HepG2 (cell line): ENCODE measurements around the gene BLOC1S4. TPM values are rescaled to one million over a fixed set of nuclear protein-coding genes. Genes with fewer than 3 reads are reported as not detected.
A peak's percentile ranks its signal among the peaks of the same experiment; 100 is the strongest.

Source experiments
- BCL6 ChIP-seq: IDR thresholded peaks from 2 replicates; pipeline ENCODE4 v1.6.1; 2016; ENCODE audit warnings: missing genetic modification reagents, missing compliant biosample characterization
- E2F2 ChIP-seq: sonication (generic); formaldehyde crosslinking; IDR thresholded peaks from 2 replicates; pipeline ENCODE4 v1.4.0; 2020; ENCODE audit warnings: missing genetic modification reagents, borderline replicate concordance
- HNF4G ChIP-seq, 2 experiments: sonication (generic) in 1 of 2; formaldehyde crosslinking in 1 of 2; IDR thresholded peaks; 2 replicates each; pipeline versions ENCODE4 v1.4.0 to v1.6.1; 2011 to 2020; ENCODE audit warnings: borderline replicate concordance in 2 of 2, low read depth in 2 of 2, mild to moderate bottlenecking in 2 of 2, low read length in 1 of 2, missing genetic modification reagents in 1 of 2, moderate library complexity in 1 of 2
- MTF2 ChIP-seq: sonication (generic); formaldehyde crosslinking; IDR thresholded peaks from 2 replicates; pipeline ENCODE4 v1.5.0; 2020; ENCODE audit warnings: missing genetic modification reagents, borderline replicate concordance
- NBN ChIP-seq: fragments of 450-650 bp; conservative IDR thresholded peaks from 2 replicates; pipeline ENCODE4 v1.6.1; 2017
- RNF2 ChIP-seq: fragments of 450-650 bp; conservative IDR thresholded peaks from 2 replicates; pipeline ENCODE4 v1.6.1; 2016; ENCODE audit warnings: low read depth
- SIN3B ChIP-seq: fragments of 150-350 bp; IDR thresholded peaks from 2 replicates; pipeline ENCODE4 v1.6.1; 2014; ENCODE audit warnings: low read length
- SNAI1 ChIP-seq: sonication (generic); formaldehyde crosslinking; IDR thresholded peaks from 2 replicates; pipeline ENCODE4 v1.5.0; 2020; ENCODE audit warnings: mild to moderate bottlenecking, missing genetic modification reagents, borderline replicate concordance
- SRSF9 ChIP-seq: fragments of 200-400 bp; formaldehyde crosslinking; IDR thresholded peaks from 2 replicates; pipeline ENCODE4 v1.6.1; 2018; ENCODE audit warnings: borderline replicate concordance, mild to moderate bottlenecking, low read depth, low read length; ENCODE audit not compliant: insufficient read depth, poor library complexity, severe bottlenecking
- STAT6 ChIP-seq: sonication (generic); formaldehyde crosslinking; IDR thresholded peaks from 2 replicates; pipeline ENCODE4 v1.4.0; 2020; ENCODE audit warnings: missing genetic modification reagents, mild to moderate bottlenecking, borderline replicate concordance
- TAF1 ChIP-seq: sonication (generic); formaldehyde crosslinking; IDR thresholded peaks from 2 replicates; pipeline ENCODE4 v1.4.0; 2020; ENCODE audit warnings: missing genetic modification reagents
- YY1 ChIP-seq: IDR thresholded peaks from 2 replicates; pipeline ENCODE4 v1.6.1; 2011; ENCODE audit warnings: low read length, low read depth, moderate library complexity, mild to moderate bottlenecking; ENCODE audit not compliant: insufficient read depth, insufficient replicate concordance
- ZBTB14 ChIP-seq: sonication (generic); formaldehyde crosslinking; IDR thresholded peaks from 2 replicates; pipeline ENCODE4 v1.4.0; 2020; ENCODE audit warnings: missing genetic modification reagents
- ZBTB2 ChIP-seq: sonication (generic); formaldehyde crosslinking; IDR thresholded peaks from 2 replicates; pipeline ENCODE4 v1.8.0; 2022; ENCODE audit warnings: low read depth, missing genetic modification reagents
- ZBTB46 ChIP-seq: sonication (generic); formaldehyde crosslinking; IDR thresholded peaks from 2 replicates; pipeline ENCODE4 v1.4.0; 2020; ENCODE audit warnings: mild to moderate bottlenecking, missing genetic modification reagents, borderline replicate concordance
- ZNF670 ChIP-seq: sonication (generic); formaldehyde crosslinking; IDR thresholded peaks from 2 replicates; pipeline ENCODE4 v1.8.0; 2022; ENCODE audit warnings: mild to moderate bottlenecking, missing genetic modification reagents, borderline replicate concordance
- ZNF672 ChIP-seq: sonication (generic); formaldehyde crosslinking; IDR thresholded peaks from 2 replicates; pipeline ENCODE4 v1.8.1; 2022; ENCODE audit warnings: missing genetic modification reagents
- ZNF768 ChIP-seq: sonication (generic); formaldehyde crosslinking; IDR thresholded peaks from 2 replicates; pipeline ENCODE4 v1.4.0; 2020; ENCODE audit warnings: missing genetic modification reagents
- ZSCAN9 ChIP-seq: IDR thresholded peaks from 2 replicates; pipeline ENCODE4 v1.6.1; 2016; ENCODE audit warnings: borderline replicate concordance
- polyA plus RNA-seq, 8 experiments: library from polyadenylated mRNA; depleted of rRNA in 3 of 8; stranded (reverse) in 7 of 8; unstranded in 1 of 8; fragments of >200 nt; fragmentation: Illumina TruSeq in 4 of 8; extraction: Trizol in 4 of 8; gene quantifications; 2 replicates each; pipeline versions ENCODE4 v1.2.1 to v1.2.3, GENCODE V29; 2011 to 2016; ENCODE audit warnings: low read depth in 4 of 8, missing spikeins in 1 of 8, mixed read lengths in 1 of 8; ENCODE audit not compliant: insufficient read depth in 1 of 8
- total RNA-seq, 5 experiments: library from RNA; depleted of rRNA; stranded (reverse); fragments of >200 nt; fragmentation: Illumina TruSeq; extraction: Trizol; gene quantifications; 2 replicates each; pipeline ENCODE4 v1.2.3, GENCODE V29; 2016; ENCODE audit warnings: low read depth in 1 of 5

Gene BLOC1S4
- total and polyA plus RNA-seq, 2 of the 13 experiments (the other 11 are each of a cell fraction or from before 2014, with no cell fraction given) = 15.5 to 20.9 TPM

GRCh38 chr4:6716018-6716911, at the start of gene BLOC1S4 (continued):
- peak; percentile 95 for TF ChIP-seq TAF1
- TF ChIP-seq STAT6 (CRISPR knock-in tag) = no peak
- TF ChIP-seq SNAI1 (CRISPR knock-in tag) = no peak
- peak; percentile 48; the same call in 1 of the 2 replicates for TF ChIP-seq ZNF768
- TF ChIP-seq ZNF670 (CRISPR knock-in tag) = peak; percentile 65; the same call in 1 of the 2 replicates
- TF ChIP-seq NBN = no peak
- no peak for TF ChIP-seq ZSCAN9
- peak; percentile 83; the same call in 1 of the 2 replicates for TF ChIP-seq ZBTB46 (CRISPR knock-in tag)
- TF ChIP-seq ZNF672 (CRISPR knock-in tag) = no peak
- TF ChIP-seq YY1 = peak; percentile 67
- TF ChIP-seq MTF2 (CRISPR knock-in tag) = no peak
- TF ChIP-seq ZBTB2 = no peak
- no peak for TF ChIP-seq E2F2 (CRISPR knock-in tag)
- TF ChIP-seq BCL6 = 0 out of 2 replicates have a peak, but pooled peaks have one; percentile 18
- no peak for TF ChIP-seq HNF4G (IDR thresholded peaks at IDR 0.05; ENCODE audit: borderline replicate concordance, low read depth, low read length)
- no peak for TF ChIP-seq HNF4G (CRISPR knock-in tag; IDR thresholded peaks at IDR 0.05; ENCODE audit: borderline replicate concordance, low read depth)
- no peak for TF ChIP-seq SRSF9
- TF ChIP-seq RNF2 = 0 out of 2 replicates have a peak, but pooled peaks have one; percentile 65
- TF ChIP-seq SIN3B = no peak
- TF ChIP-seq ZBTB14 = peak; percentile 100
